Measurements from ENCODE around the gene KMT2C. TPM values are rescaled to one million over a fixed set of nuclear protein-coding genes. Genes with fewer than 3 reads are reported as not detected.
"Not testable (repeated sequence)": the region's sequence is repeated elsewhere in the genome, so short reads cannot be mapped to it uniquely, and the experiment has no call there.

Gene KMT2C
- polyA plus RNA-seq, 1 donor = 50.1 TPM

DNA sequence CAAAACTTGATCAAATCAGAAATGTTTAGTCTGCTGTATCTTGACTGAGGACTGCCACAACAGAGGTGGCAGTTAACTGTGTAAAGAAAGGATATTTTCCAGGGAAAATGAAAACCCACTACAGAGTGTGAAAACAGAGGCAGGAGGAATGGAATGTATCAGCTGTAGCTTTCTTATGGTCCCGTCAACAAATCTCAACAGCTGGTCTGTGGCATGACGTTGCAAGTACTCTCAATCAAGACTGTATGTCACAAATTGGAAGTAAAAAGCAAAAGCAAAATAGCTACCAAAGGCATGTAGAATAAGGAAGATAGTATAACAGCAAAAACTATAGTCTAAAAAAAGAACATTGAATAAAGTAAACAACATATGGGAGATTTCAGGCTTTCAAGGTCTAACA, 123.5 kb downstream of the KMT2C start:
- peak; percentile 5 for DNase-seq

DNA sequence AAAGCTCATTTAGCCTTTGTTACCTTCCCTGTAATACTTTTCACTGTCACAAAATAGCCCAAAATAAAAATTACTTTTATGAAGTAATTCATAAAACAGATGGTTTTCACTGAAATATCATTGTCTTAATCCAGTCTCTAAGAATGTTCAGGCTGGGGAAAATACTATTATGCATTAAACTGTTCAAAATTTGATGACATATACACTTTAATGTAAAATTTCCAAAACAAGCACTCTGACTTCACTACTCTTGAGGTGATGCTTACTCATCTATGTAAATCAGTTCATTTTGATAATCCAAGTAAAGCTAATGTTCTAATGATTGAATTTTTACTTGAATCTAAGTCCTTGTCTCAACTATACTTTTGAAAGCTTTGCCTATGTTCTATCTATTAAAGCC, 127.9 kb downstream of the KMT2C start:
- DNase-seq = no peak

DNA sequence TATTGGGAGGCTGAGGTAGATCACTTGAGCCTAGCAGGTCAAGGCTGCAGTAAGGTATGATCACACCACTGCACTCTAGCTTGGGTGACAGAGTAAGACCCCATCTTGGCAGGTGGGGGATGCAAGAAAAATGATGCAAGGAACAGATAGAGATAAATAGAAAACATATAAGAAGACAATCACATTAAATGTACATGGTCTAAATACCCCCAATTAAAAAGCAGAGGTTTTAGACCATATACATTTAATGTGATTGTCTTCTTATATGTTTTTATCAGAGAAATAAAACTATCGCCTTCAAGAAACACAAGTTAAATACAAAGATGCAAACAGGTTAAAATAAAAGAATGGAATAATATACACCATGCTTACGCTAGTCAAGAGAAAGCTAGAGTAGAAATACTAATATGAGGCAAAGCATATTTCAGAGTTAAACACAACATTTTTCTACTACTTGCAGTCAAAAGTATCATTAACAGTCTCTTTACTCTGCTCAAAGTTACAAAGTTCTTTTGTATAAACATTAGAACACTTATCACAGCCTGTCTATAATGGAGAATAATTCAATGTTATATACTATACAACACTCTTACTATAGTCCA, 136.2 kb downstream of the KMT2C start:
- DNase-seq = not testable (repeated sequence)

DNA sequence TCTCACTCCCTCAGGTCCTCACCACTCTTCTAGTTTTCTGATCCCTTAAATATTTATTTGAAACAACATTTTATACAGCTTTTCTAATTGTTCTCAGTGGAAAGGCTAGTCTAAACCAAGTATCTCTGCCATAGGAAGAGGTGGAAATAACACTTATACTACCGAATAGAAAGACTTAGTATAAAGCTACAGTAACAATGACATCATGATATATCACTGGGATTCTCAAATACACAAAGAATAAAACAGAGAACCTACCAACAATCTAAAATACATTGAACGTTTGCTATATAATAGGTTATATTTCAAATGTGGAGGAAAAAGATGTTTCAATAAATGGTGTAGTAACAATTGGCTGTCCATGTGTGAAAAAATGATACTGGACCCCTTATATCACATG, 142.9 kb downstream of the KMT2C start:
- no peak for DNase-seq

DNA sequence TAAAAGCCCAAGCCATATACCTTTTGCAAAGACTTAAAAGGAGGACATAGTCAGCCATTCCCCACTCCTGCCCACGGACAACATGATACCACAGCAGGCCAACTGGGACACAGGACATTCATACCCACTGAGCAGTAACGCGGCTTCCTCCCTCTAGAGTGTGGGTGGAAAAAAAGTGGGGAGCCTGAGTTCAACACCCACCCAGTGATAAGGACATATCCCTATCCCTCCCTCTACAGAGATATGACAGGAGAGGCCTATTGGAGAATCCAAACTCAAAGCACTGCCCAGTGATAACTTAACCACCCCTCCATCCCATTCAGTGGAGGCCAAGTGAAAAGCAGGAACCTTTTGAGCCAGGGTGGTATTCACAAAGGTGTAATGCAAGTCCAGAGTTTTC, 148.8 kb downstream of the KMT2C start:
- not testable (repeated sequence) for DNase-seq

DNA sequence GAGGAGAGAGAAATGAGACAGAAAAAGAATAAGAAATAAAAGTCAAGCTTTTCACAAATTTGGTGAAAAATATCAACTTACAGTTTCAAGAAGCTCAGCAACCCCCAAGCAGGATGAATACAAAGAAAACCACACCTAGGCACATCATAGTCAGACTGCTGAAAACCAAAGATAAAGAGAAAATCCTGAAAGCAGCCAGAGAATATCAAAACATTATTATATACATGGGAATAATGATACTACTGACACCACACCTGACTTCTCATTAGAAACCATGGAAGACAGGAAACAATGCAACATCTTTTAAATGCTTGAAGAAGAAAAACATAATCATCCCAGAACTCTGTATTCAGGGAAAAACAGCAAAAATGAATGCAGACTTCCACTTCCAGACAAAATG, 149.6 kb downstream of the KMT2C start:
- DNase-seq = not testable (repeated sequence)

DNA sequence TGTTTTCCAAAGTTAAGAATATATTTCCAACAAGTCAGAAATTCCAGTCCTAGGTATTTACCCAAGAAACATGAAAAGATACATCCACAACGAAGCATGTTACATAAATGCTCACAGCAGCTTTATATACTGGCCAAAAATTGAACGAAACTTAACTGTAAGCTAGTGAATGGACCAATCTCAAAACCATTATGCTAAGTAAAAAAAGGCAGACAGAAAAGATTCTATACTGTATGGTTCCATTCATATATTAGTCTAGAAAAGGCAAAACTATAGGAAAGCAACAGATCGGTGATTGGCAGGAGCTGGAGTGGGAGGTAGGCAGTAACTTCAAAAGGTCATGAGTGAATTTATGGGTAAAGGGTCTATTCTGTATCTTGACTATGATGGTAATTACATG, 150.8 kb downstream of the KMT2C start:
- DNase-seq = not testable (repeated sequence)

DNA sequence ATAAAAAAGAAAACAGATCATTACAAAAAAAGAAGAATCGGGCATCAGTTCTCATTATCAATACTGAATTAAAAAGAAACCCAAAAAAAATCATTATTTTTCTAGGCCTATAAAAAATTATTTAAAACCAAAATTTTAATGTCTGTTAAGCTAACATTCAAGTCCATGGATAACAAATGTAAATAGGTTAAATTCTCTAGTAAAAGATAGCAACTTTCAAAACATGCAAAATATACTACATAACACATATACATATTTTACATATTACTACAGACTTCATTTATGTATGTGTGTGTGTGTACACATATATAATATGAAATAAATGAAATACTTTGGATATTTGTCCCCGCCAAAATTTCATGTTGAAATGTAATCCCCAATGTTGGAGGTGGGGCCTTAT, 158.1 kb downstream of the KMT2C start:
- not testable (repeated sequence) for DNase-seq

DNA sequence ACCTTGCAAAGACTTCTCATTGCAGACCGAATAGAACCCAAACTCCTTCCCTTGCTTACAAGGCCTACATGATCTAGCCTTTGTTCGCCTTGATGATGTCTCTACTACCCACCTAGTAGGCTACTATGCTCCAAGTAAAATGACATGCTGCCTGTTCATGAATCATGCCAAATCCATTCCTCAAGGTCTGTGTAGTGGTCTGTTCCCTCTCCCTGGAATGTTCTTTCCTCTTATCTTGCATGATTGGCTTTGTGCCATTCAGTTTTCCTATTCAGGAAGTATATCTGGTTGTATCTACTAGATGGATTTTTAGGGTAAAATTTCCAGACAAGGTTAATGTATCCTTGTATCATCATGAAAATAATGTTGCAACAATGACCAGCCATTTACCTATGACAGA, 165.4 kb downstream of the KMT2C start:
- not testable (repeated sequence) for DNase-seq

DNA sequence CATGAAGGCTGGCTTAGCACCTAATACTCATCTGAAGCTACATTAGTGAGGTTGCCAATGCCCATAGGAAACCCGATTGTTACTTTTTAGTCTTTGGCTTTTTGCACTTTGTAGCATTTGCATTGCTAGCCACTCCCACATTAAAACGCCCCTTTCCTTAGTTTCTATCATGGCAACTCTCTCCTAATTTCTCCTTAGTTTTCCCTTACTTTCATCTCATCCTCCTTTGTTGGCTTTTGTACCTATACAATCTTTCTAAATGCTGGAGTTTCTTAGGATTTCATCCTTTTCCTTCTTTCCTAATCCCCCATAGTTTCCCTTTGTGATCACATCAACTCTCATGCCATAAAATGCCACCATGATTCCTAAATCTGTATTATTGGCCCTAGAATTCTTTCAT, 168.9 kb downstream of the KMT2C start:
- DNase-seq = not testable (repeated sequence)

DNA sequence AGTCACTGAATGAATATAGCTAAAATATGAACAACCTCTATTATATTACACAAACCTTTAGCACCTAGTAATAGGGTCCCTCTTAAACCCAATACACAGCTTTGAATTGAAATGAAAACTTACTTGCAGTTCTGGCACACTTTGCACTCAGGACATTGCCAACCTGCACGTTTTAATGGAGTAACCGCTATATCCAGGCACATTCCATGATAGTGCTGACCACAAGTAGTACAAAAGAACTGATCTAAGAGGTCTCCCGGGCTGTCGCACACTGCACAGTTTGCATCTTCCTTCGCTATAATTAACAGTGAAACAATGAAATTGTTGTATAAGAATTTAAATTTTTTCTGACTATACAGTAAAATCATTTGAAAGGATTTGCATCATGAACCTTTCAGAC, 170.9 kb downstream of the KMT2C start:
- DNase-seq = not testable (repeated sequence)

DNA sequence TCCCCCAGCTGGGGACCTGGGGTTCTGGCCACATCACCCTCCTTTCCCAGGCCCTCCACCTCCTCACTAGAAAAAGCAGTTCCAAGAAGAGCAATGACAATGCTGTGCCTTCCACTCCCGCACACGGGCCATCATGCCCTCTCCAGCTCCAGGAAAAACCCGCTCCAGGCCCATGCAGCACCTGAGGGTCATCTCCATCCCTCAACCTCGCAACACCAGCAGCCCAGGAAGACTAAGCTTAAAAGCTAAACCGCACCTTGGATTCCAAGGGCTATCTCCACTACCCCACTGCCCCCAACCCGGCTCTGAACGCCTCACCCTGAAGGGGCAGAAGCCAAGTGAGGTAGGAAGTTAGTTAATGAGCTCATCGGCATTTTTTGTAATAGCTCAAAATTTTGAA, 173.7 kb downstream of the KMT2C start:
- DNase-seq = not testable (repeated sequence)

DNA sequence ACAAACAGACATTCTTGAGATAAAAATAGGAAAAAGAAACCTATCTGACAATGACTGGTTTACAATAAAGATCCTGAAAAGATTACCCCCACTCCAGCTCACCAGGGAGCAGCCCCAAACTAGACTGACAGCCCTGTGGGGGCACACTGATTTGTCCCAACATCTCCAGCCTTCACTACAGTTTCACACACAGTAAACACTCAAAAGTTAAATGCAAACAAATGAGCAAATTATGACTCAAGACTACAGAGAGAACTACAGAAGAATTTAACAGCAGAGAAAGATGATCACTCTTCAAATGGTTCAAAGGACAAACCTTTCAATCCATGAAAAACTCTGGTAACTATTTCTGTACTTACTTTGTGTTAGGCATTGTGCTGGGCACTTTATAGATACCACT, 176.2 kb downstream of the KMT2C start:
- not testable (repeated sequence) for DNase-seq

DNA sequence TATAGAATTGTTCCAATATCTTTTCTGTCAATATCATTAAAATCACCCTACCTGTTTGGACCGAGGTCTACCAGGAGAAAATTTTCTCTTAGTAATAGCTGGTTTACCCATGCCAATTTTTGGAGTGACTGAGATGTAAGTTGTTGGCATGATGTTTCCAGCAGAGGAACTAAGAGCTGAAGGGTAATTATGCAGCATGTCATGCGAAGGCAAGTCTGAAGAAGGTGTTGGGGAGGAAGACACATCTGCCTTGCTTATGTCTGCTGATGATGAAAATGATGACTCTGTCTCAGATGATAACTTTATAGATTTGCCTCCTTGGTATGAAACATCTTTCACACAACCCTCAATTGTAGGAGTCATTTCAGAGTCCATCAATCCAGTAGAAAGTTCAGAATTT, 188.0 kb downstream of the KMT2C start:
- not testable (repeated sequence) for DNase-seq

DNA sequence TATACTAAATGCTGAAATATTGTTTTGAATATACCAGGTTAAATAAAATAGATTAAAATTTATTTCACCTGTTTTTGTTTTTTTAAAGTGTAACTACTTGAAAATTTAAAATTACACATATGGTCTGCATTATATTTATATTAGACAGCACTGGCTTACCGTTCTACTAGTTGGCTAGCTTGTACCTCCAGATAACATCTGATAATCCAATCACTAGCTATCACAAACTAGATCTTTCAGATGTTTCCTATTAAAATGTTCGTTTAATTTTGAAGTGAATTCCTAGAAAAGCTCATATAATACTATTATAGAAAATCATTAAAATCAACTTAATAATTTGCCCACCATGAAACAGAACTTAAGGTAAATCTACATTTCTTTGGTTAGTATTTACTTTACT, 190.4 kb downstream of the KMT2C start:
- not testable (repeated sequence) for DNase-seq

DNA sequence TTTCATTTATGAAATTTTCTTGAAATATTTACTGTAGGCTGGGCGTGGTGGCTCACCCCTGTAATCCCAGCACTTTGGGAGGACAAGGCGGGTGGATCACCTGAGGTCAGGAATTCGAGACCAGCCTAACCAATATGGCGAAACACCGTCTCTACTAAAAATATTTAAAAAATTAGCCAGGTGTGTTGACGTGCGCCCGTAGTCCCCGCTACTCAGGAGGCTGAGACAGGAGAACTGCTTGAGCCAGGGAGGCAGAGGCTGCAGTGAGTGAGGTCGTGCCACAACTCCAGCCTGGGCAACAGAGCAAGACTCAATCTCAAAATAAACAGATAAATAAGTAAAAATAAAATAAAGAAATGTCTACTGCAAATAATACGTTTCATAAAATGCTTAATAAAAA, 192.3 kb downstream of the KMT2C start:
- DNase-seq = not testable (repeated sequence)

DNA sequence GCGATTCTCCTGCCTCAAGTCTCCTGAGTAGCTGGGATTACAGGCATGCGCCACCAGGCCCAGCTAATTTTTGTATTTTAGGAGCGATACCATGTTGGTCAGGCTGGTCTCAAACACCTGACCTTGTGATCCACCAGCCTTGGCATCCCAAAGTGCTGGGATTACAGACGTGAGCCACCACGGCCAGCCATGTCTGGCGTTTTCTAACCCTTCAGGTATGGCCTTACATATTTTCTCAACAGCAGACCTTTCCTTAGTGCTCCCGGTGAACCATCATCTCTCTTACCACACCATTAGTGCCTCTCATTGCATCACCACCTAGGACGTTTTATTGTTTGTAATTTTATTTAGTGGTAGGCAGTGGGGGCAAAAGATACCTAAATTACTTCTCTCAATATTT, 194.5 kb downstream of the KMT2C start:
- DNase-seq = not testable (repeated sequence)

DNA sequence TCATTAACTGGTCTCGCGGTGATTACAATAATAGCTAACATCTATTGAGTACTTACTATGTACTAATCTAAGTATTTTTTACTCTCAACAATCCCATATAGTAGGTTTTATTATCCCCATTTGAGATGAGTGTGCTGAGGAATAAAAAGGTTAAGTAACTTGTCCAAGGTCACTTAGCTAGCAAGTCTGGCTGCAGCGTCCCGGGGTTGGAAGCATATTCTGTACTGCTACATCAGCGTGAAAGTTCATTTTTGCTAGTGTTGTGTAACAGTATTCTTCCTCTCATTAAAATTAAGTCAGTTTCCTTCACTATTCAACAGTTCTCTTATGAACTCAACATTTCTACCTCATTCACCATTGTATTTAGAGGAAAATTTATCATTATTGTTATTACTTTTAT, 199.5 kb downstream of the KMT2C start:
- not testable (repeated sequence) for DNase-seq

DNA sequence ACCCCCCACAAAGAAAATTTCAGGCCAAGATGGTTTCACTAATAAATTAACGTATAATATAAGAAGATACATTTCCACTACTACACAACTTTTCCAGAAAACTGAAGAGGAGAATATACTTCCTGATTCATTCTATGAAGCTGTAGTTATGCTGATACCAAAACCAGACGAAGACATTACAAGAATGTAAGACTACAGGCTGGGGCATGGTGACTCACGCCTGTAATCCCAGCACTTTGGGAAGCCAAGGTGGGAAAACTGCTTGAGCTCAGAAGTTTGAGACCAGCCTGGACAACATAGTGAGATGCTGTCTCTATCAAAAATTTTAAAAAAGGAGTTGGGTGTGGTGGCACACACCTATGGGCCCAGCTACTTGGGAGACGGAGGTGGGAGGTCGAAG, 201.4 kb downstream of the KMT2C start:
- not testable (repeated sequence) for DNase-seq

DNA sequence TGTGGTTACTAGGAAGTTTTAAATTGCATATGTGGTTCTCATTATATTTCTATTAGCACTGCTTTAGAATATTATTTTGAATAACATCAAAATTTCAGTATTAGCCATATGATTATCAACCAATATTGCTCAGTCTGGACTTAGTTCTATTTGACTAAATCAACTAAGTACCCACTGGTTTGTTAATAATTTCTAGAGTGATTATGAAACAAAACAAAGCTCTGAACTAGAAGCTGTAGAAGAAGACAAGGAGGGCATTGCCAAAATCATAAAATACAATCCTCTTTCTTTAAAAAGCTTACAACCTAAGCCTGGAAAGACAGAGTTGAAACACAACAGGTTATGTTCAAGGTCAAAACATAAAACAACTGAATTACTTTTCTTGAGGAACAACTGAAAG, 204.7 kb downstream of the KMT2C start:
- no peak for DNase-seq

DNA sequence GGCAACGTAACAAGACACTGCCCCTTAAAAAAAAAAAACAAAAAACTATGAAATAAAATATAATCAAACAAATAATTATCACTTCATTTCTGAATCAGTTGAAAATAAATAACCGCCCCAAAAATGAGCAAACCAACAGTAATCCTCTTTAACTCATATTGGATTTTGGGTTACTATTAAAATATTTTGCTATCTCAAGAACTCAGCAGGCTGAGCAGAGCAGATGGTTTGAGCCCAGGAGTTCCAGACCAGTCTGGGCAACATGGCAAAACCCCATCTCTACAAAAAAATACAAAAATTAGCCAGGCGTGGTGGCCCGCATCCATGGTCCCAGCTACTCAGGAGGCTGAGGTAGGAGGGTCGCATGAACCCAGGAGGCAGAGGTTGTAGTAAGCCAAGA, 216.2 kb downstream of the KMT2C start:
- not testable (repeated sequence) for DNase-seq

DNA sequence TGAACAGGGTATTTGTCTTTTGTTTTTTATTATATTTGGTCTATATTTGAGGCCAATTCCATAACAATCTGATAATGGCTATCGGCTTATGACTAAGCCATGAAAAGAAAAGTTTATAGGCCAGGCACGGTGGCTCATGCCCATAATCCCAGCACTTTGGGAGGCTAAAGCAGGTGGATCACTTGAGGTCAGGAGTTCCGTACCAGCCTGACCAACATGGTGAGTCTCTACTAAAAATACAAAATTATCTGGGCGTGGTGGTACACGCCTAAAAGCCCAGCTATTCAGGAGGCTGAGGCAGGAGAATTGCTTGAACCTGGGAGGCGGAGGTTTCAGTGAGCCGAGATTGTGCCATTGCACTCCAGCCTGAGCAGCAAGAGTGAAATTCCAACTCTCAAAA, 227.0 kb downstream of the KMT2C start:
- DNase-seq = not testable (repeated sequence)

DNA sequence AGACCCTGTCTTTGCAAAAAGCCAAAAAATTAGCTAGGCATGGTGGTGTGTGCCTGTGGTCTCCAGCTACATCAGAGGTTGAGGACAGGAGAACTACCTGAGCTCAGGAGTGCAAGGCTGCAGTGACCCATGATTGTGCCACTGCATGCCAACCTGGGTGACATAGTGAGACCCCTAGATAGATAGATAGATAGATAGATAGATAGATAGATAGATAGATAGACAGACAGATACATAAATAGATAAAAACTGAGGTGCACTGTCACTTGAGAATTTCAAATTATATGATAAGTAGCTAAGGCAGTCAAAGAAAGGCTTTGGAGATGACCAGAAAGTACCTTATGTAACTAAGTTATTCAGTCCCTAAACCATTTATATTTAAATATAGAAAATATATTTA, 231.4 kb downstream of the KMT2C start:
- not testable (repeated sequence) for DNase-seq

DNA sequence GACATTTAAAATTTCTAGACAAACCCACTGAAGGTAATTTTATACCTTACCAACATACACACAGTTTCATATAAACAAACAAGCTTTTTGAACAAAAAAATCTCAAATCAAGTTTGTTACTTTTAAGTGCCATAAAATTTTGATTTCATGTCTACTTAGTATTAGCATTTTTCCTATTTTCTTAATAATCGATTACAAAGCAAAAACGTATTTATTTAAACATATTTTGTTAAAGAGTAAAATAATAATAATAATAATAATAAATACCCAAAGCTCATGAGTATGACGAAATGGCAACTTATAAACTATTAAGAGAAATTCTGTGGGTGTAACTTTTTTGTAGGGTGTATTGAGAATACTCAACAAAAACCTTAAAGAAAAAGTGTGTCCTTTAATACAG, 232.7 kb downstream of the KMT2C start:
- no peak for DNase-seq

DNA sequence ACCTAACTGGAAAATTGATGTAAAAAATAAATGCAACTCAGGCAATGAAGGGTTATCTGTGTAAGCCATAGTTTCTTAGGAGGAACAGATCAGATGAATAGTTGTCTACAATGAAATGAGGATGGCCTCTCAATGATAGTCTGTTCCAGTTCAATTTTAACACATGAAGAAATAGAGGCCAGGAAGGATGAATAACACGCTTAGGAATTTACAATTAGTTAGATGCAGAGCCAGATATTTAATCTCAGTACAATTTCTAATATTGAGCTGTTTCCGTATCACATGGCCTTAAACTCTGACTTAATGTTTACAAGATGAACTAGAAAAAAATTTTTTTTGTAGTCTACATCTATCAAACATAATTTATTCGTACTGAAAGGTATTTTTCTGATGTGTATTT, 233.7 kb downstream of the KMT2C start:
- DNase-seq = no peak
